ENCODE data around the gene ELFN2.

GRCh38 chr22:37443977-37444376 lies 16.7 kb upstream of the ELFN2 start:
- TF ChIP-seq CTCF (IDR thresholded peaks at IDR 0.05; ENCODE audit: low read length) (no peak), EZH2 (optimal IDR thresholded peaks at IDR 0.05; ENCODE audit: low read depth, low read length) (no peak), EZH2phosphoT487 (IDR thresholded peaks at IDR 0.05; ENCODE audit: low read length) (no peak)

Measured in MM.1S (cell line).